Measurements from ENCODE around the gene RILP.

- TF ChIP-seq POLR2A (IDR thresholded peaks at IDR 0.05; ENCODE audit: low read depth) (no peak), POLR2AphosphoS5 (IDR thresholded peaks at IDR 0.05) (no peak), CTCF (IDR thresholded peaks at IDR 0.05) (no peak), EP300 (IDR thresholded peaks at IDR 0.05) (no peak)
These were observed 41.0 kb upstream of the RILP start for GRCh38 chr17:1690544-1691221.

Data from esophagus muscularis mucosa (tissue), 4 donors.